ENCODE data around the gene RNASE4.

The RNASE4 gene

GRCh38 chr14:20742132-20742531 lies 57.8 kb downstream of the RNASE4 start:
- TF ChIP-seq CTCF (conservative IDR thresholded peaks at IDR 0.05; ENCODE audit: low read depth, low read length), result no peak
- no peak overlapping the region for H3K4me3 ChIP-seq (ENCODE audit: low read length)
- DNase-seq (ENCODE audit: low read depth), result no peak

- no peak for TF ChIP-seq CTCF (conservative IDR thresholded peaks at IDR 0.05; ENCODE audit: low read depth, low read length)
- DNase-seq (ENCODE audit: low read depth), result no peak
- no peak overlapping the region for H3K4me3 ChIP-seq (ENCODE audit: low read length)
Measured at GRCh38 chr14:20743556-20743955, 59.2 kb downstream of the RNASE4 start.

GRCh38 chr14:20745571-20746358 lies 61.4 kb downstream of the RNASE4 start, which contains the start of gene EDDM3A:
TSS of gene EDDM3A (plus strand) at chr14:20745887. CDS start at chr14:20747581, 1,694 bp downstream.
- TF ChIP-seq CTCF (conservative IDR thresholded peaks at IDR 0.05; ENCODE audit: low read depth, low read length), result no peak
- no peak within 1 kb of the TSS for H3K4me3 ChIP-seq (ENCODE audit: low read length)
- no peak for DNase-seq (ENCODE audit: low read depth)

- no peak for DNase-seq (ENCODE audit: low read depth)
- TF ChIP-seq CTCF (conservative IDR thresholded peaks at IDR 0.05; ENCODE audit: low read depth, low read length), result no peak
- no peak overlapping the region for H3K4me3 ChIP-seq (ENCODE audit: low read length)
Measured at GRCh38 chr14:20746566-20746965, 62.2 kb downstream of the RNASE4 start.

GRCh38 chr14:20748439-20748838 lies 64.1 kb downstream of the RNASE4 start:
- no peak for TF ChIP-seq CTCF (conservative IDR thresholded peaks at IDR 0.05; ENCODE audit: low read depth, low read length)
- no peak overlapping the region for H3K4me3 ChIP-seq (ENCODE audit: low read length)

GRCh38 chr14:20750194-20750593 lies 65.8 kb downstream of the RNASE4 start:
- H3K4me3 ChIP-seq (ENCODE audit: low read length), result no peak overlapping the region
- no peak for TF ChIP-seq CTCF (conservative IDR thresholded peaks at IDR 0.05; ENCODE audit: low read depth, low read length)
- DNase-seq (ENCODE audit: low read depth), result no peak

More at GRCh38 chr14:20748439-20748838, 64.1 kb downstream of the RNASE4 start:
- no peak for DNase-seq (ENCODE audit: low read depth)
